OCI-LY7 (cell line): ENCODE measurements around the gene SMAD4. TPM values are rescaled to one million over a fixed set of nuclear protein-coding genes. Genes with fewer than 3 reads are reported as not detected.

ENCODE experiments used
- BruUV-seq: library from RNA; stranded (reverse); fragments of 400-500 nt; replicated peaks from 2 replicates; lab custom pipeline; 2021; lab: Mats Ljungman, UMichigan
- CTCF ChIA-PET: fragments of 300-600 bp; sonication (Branson Sonifier 250); formaldehyde crosslinking; loops from one replicate; lab custom pipeline; 2022; ENCODE audit warnings: antibody characterized with exemption; ENCODE audit not compliant: unreplicated experiment; lab: Charles Lee
- POLR2A ChIA-PET: fragments of 300-600 bp; sonication (Branson Sonifier 250); formaldehyde crosslinking; loops from one replicate; lab custom pipeline; 2022; ENCODE audit warnings: antibody characterized with exemption; lab: Charles Lee
- DNase-seq: peaks from one replicate; pipeline ENCODE4 v3.0.0-alpha.2; 2015; ENCODE audit warnings: low spot score
- H2AFZ ChIP-seq: fragments of 200-600 bp; sonication (generic), shearing (Covaris generic); 2 replicates; pipeline ENCODE4 v1.6.1; 2014; ENCODE audit warnings: mild to moderate bottlenecking, antibody characterized with exemption, low read length, moderate library complexity
- H3K27ac ChIP-seq: fragments of 200-600 bp; sonication (generic); 2 replicates; pipeline ENCODE4 v1.5.1; 2014; ENCODE audit warnings: mixed run types, low read depth, mild to moderate bottlenecking, moderate library complexity, low read length, inconsistent platforms; ENCODE audit not compliant: poor library complexity, severe bottlenecking
- H3K36me3 ChIP-seq: fragments of 200-600 bp; sonication (generic); 2 replicates; pipeline ENCODE4 v1.6.1; 2014; ENCODE audit warnings: mild to moderate bottlenecking, antibody characterized with exemption, low read length, moderate library complexity, mixed read lengths; ENCODE audit not compliant: insufficient read depth
- H3K4me1 ChIP-seq: fragments of 200-600 bp; sonication (generic); 2 replicates; pipeline ENCODE4 v1.5.1; 2014; ENCODE audit warnings: mild to moderate bottlenecking, low read length; ENCODE audit not compliant: insufficient read depth, poor library complexity, severe bottlenecking
- H3K4me2 ChIP-seq: fragments of 200-600 bp; sonication (generic); 2 replicates; pipeline ENCODE4 v1.6.1; 2014; ENCODE audit warnings: mild to moderate bottlenecking, low read length
- H3K4me3 ChIP-seq: fragments of 200-600 bp; sonication (generic); 2 replicates; pipeline ENCODE4 v1.5.1; 2014; ENCODE audit warnings: mild to moderate bottlenecking, low read depth, low read length; ENCODE audit not compliant: poor library complexity, severe bottlenecking
- H3K79me2 ChIP-seq: fragments of 200-600 bp; sonication (generic); 2 replicates; pipeline ENCODE4 v1.6.1; 2016; ENCODE audit warnings: low read depth, mild to moderate bottlenecking, low read length, moderate library complexity, mixed read lengths; ENCODE audit not compliant: insufficient read depth
- H3K9me2 ChIP-seq: fragments of 200-600 bp; sonication (generic); 2 replicates; pipeline ENCODE4 v1.6.1; 2016; ENCODE audit warnings: mild to moderate bottlenecking, low read length, mixed read lengths; ENCODE audit not compliant: insufficient read depth
- H3K9me3 ChIP-seq: fragments of 200-600 bp; sonication (generic); 2 replicates; pipeline ENCODE4 v1.6.1; 2014; ENCODE audit warnings: mild to moderate bottlenecking, mixed run types, low read length, mixed read lengths
- H4K20me1 ChIP-seq: fragments of 200-600 bp; sonication (generic); 2 replicates; pipeline ENCODE4 v1.6.1; 2014; ENCODE audit warnings: mild to moderate bottlenecking, antibody characterized with exemption, low read length, moderate library complexity, mixed read lengths; ENCODE audit not compliant: insufficient read depth
- CTCF ChIP-seq: fragments of 200-600 bp; sonication (generic); conservative IDR thresholded peaks from 2 replicates; pipeline ENCODE4 v1.5.1; 2014; ENCODE audit warnings: mild to moderate bottlenecking, antibody characterized with exemption, low read length, moderate library complexity, mixed read lengths
- EZH2phosphoT487 ChIP-seq: fragments of 200-600 bp; sonication (generic); IDR thresholded peaks from 2 replicates; pipeline ENCODE4 v1.6.1; 2018; ENCODE audit warnings: low read depth, borderline replicate concordance, mild to moderate bottlenecking, mixed run types, antibody characterized with exemption, low read length, moderate library complexity, mixed read lengths
- intact Hi-C: fragments of 100-400 bp; cut with micrococcal nuclease; formaldehyde crosslinking; loops from one replicate; pipeline ENCODE4 v1.10.0; 2022; ENCODE audit not compliant: unreplicated experiment
- total RNA-seq, 2 experiments: library from RNA; depleted of rRNA in 1 of 2; stranded (reverse); fragments of >200 nt in 1 of 2; shearing (Covaris generic) in 1 of 2; gene quantifications; 2 replicates each; pipeline ENCODE4 v1.2.3, GENCODE V29; 2014 to 2022

Gene SMAD4
- total RNA-seq, 2 experiments from 2014 or later: 44.7 to 47.6 TPM

DNA sequence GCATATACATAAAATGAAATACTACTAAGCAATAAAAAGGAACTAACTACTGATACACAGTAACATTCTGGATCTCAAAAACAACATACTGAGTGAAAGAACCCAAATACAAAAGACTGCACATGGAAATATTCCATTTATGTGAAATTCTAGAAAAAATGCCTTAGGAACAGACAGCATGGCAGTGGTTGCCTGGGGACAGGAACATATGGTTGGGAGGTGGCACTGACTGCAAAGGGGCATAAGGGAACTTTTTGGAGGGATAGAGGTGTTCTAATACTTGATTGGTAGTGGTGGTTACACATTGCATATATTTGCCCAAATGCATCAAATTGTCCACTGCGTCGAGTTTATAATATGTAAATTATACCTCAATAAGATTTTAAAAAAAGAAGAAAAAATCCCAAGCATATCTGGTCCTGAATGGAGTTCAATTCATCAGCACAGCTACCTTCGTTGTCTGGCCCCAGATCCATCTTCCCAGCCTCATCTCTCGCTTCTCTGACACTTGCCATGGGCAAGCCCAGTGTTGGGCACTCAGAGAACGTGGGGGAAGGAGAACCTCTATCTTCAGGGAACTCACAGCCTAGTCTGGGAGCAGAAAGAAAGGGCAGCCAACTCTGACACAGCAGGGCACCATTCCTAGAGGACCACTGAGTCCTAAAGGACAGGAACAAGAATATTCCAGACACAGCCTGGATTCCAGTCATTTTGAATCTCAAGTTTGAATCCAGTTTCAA is 8.6 kb upstream of the SMAD4 start:
- BruUV-seq: no TSS peak
- Histone ChIP-seq H2AFZ (no peak overlapping the region), H3K79me2 (no peaks in the 10 kb centered on the region), H3K36me3 (peaks cover 5% of the 10 kb centered on the region; the same call in 1 of the 2 replicates), H3K4me1 (no peaks in the 10 kb centered on the region), H4K20me1 (no peaks in the 10 kb centered on the region), H3K9me3 (no peaks in the 10 kb centered on the region), H3K27ac (no peak overlapping the region), H3K9me2 (no peaks in the 10 kb centered on the region), H3K4me3 (no peak overlapping the region), H3K4me2 (no peak overlapping the region)
- intact Hi-C loops: no loop called here
- no peak for TF ChIP-seq EZH2phosphoT487
- TF ChIP-seq CTCF: no peak
- DNase-seq: no peak
- CTCF ChIA-PET: no interaction called here
- POLR2A ChIA-PET: interaction anchor here (0.6 kb wide), 1 partner anchor 509 kb away, joined by 4 read pairs; no protein-coding TSS in a partner anchor

DNA sequence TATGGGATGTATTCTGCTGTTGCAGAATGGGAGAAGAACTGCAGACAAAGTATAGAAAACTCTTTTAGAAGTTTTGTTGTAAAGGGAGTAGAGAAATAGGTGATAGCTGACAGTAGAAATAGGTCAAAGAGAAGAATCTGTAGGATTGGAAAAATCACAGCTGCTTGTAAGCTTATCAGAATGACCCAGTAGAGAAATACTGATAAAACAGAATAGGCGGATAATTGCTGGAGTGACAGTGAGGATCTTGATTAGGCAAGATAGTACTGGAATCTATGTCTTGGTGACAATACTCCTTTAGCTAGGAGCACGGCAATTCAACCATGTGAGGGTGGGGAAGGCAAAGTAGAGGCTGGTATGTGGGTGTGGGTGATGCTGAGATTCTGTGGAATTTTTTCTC is 4.5 kb upstream of the SMAD4 start:
- no peak overlapping the region for H3K4me3 ChIP-seq
- H3K36me3 ChIP-seq: peaks cover 5% of the 10 kb centered on the region; the same call in 1 of the 2 replicates
- POLR2A ChIA-PET: interaction anchor here (0.7 kb wide), 1 partner anchor 29 kb away, joined by 3 read pairs; no protein-coding TSS in a partner anchor
- H3K4me2 ChIP-seq: no peak overlapping the region
- H3K9me3 ChIP-seq: no peaks in the 10 kb centered on the region
- intact Hi-C loops: no loop called here
- no peak for DNase-seq
- H2AFZ ChIP-seq: no peak overlapping the region
- peaks cover 14% of the 10 kb centered on the region for H3K4me1 ChIP-seq
- BruUV-seq: no TSS peak
- peaks cover 15% of the 10 kb centered on the region; the same call in 1 of the 2 replicates for H3K79me2 ChIP-seq
- H3K9me2 ChIP-seq: no peaks in the 10 kb centered on the region
- no peak for TF ChIP-seq EZH2phosphoT487
- no peak for TF ChIP-seq CTCF
- H4K20me1 ChIP-seq: no peaks in the 10 kb centered on the region
- CTCF ChIA-PET: no interaction called here
- H3K27ac ChIP-seq: no peak overlapping the region

DNA sequence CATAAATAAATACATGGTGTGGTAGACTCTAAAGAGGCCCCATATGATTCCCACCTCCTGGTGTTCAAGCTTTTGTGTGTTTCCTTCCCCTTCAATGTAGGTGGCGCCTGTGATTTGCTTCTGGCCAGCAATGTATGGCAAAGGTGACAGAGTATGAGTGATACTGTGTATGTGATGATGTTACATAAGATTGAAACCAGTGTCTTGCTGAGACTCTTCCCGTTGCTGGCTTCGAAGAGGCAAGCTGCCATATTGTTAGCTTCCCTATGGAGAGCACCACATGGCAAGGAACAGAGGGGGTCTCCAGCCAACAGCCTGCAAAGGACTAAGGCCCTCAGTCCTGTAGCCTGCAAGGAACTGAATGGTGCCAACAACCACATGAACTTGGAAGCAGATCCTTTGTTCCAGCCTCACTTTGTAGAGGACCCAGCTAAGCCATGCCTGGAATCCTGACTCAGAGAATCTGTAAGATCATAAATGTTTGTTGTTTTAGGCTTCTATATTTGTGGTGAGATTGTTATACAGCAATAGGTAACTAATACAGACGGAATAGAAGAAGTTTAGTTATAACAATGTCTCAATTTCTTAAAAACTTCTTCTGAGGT is 1.7 kb upstream of the SMAD4 start:
- DNase-seq: peak; percentile 40

More for the DNA sequence above, 1.7 kb upstream of the SMAD4 start:
- H3K79me2 ChIP-seq: peaks cover 41% of the 10 kb centered on the region
- no peaks in the 10 kb centered on the region for H3K9me3 ChIP-seq
- H3K9me2 ChIP-seq: no peaks in the 10 kb centered on the region
- ChIA-PET POLR2A (interaction anchor here (0.6 to 1.0 kb wide), 5 partner anchors 29 to 590 kb away, joined by 3 to 7 read pairs (median 4); no protein-coding TSS in a partner anchor), CTCF (interaction anchor here (1.3 kb wide), 1 partner anchor 208 kb away, joined by 3 read pairs; the partner anchor contains the start of gene MRO)
- peaks cover 20% of the 10 kb centered on the region for H4K20me1 ChIP-seq
- intact Hi-C loops: no loop called here
- H3K4me2 ChIP-seq: peak overlapping the region; percentile 89
- peaks cover 8% of the 10 kb centered on the region for H3K36me3 ChIP-seq
- peaks cover 14% of the 10 kb centered on the region for H3K4me1 ChIP-seq
- TF ChIP-seq EZH2phosphoT487 (no peak), CTCF (peak; percentile 52)
- H3K4me3 ChIP-seq: no peak overlapping the region
- no peak overlapping the region for H3K27ac ChIP-seq
- no TSS peak for BruUV-seq
- no peak overlapping the region for H2AFZ ChIP-seq
